Measurements from ENCODE around the gene ATG13.

DNA sequence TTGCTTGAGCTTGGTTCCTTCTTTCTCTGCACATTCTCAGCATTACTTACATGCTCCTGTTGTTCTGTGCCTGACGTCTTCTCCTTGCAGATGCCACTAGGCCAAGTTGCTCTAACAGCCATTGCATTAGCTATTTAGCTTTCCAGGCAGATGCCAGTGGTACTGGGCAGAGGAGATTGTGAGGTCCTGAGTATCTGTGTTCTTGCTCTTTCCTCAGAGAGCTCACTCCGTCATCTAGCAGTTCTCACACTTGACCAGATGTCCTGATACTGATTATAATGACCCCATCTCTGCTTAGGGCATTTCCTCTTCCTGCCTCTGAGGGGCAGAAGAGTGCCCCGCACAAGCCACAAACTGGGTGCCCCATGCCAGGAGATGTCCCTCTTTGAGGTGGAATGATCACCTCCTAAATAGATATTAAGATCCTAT is 52.4 kb downstream of the ATG13 start:
- TF ChIP-seq, protein P1, sequence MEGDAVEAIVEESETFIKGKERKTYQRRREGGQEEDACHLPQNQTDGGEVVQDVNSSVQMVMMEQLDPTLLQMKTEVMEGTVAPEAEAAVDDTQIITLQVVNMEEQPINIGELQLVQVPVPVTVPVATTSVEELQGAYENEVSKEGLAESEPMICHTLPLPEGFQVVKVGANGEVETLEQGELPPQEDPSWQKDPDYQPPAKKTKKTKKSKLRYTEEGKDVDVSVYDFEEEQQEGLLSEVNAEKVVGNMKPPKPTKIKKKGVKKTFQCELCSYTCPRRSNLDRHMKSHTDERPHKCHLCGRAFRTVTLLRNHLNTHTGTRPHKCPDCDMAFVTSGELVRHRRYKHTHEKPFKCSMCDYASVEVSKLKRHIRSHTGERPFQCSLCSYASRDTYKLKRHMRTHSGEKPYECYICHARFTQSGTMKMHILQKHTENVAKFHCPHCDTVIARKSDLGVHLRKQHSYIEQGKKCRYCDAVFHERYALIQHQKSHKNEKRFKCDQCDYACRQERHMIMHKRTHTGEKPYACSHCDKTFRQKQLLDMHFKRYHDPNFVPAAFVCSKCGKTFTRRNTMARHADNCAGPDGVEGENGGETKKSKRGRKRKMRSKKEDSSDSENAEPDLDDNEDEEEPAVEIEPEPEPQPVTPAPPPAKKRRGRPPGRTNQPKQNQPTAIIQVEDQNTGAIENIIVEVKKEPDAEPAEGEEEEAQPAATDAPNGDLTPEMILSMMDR (IDR thresholded peaks at IDR 0.05): peak in 5 of 6 experiments; percentile 9 to 37 (median 31)
- no peak for TF ChIP-seq POLR2A (IDR thresholded peaks at IDR 0.05)

Data from adrenal gland (tissue), 5 donors.